ENCODE data around the gene VPS11.
A peak's percentile ranks its signal among the peaks of the same experiment; 100 is the strongest.
"Not testable (repeated sequence)": the region's sequence is repeated elsewhere in the genome, so short reads cannot be mapped to it uniquely, and the experiment has no call there.

The VPS11 gene

GRCh38 chr11:119038884-119039283, 28.7 kb upstream of the VPS11 start:
- DNase-seq (ENCODE audit: low read depth) = no peak

GRCh38 chr11:119039471-119039870, 28.1 kb upstream of the VPS11 start:
- DNase-seq (ENCODE audit: low read depth) = not testable (repeated sequence)

GRCh38 chr11:119041821-119042514, 25.6 kb upstream of the VPS11 start:
- DNase-seq (ENCODE audit: low read depth) = no peak

GRCh38 chr11:119042927-119043326, 24.7 kb upstream of the VPS11 start:
- DNase-seq (ENCODE audit: low read depth) = no peak

- DNase-seq (ENCODE audit: low read depth) = no peak
Measured at GRCh38 chr11:119044708-119045107, 22.9 kb upstream of the VPS11 start.

- DNase-seq (ENCODE audit: low read depth) = no peak
Measured at GRCh38 chr11:119046489-119046888, 21.1 kb upstream of the VPS11 start.

GRCh38 chr11:119047205-119047604, 20.4 kb upstream of the VPS11 start:
- DNase-seq (ENCODE audit: low read depth) = no peak

GRCh38 chr11:119048644-119049043, 19.0 kb upstream of the VPS11 start:
- no peak for DNase-seq (ENCODE audit: low read depth)

- DNase-seq (ENCODE audit: low read depth) = no peak
Measured at GRCh38 chr11:119049081-119049480, 18.5 kb upstream of the VPS11 start.

GRCh38 chr11:119051440-119052162, 16.0 kb upstream of the VPS11 start:
- no peak for DNase-seq (ENCODE audit: low read depth)

- no peak for DNase-seq (ENCODE audit: low read depth)
Measured at GRCh38 chr11:119052163-119052814, 15.3 kb upstream of the VPS11 start.

- DNase-seq (ENCODE audit: low read depth) = no peak
Measured at GRCh38 chr11:119054418-119054817, 13.2 kb upstream of the VPS11 start.

GRCh38 chr11:119055901-119056300, 11.7 kb upstream of the VPS11 start:
- DNase-seq (ENCODE audit: low read depth) = peak; percentile 31

GRCh38 chr11:119056421-119056999, 11.1 kb upstream of the VPS11 start:
- DNase-seq (ENCODE audit: low read depth) = no peak

- DNase-seq (ENCODE audit: low read depth) = peak; percentile 74
Measured at GRCh38 chr11:119057000-119057769, 10.4 kb upstream of the VPS11 start, which contains the start of gene HYOU1. Gene HYOU1 (minus strand): TSS chr11:119057205. CDS start chr11:119056160, 1,045 bp downstream.

GRCh38 chr11:119059128-119059527, 8.5 kb upstream of the VPS11 start:
- not testable (repeated sequence) for DNase-seq (ENCODE audit: low read depth)

GRCh38 chr11:119061256-119061655, 6.4 kb upstream of the VPS11 start:
- DNase-seq (ENCODE audit: low read depth) = no peak

GRCh38 chr11:119062779-119063178, 4.8 kb upstream of the VPS11 start:
- no peak for DNase-seq (ENCODE audit: low read depth)

GRCh38 chr11:119065369-119065768, 2.2 kb upstream of the VPS11 start:
- DNase-seq (ENCODE audit: low read depth) = no peak

- no peak for DNase-seq (ENCODE audit: low read depth)
Measured at GRCh38 chr11:119077839-119078238, 10.2 kb downstream of the VPS11 start.

GRCh38 chr11:119078675-119079420, 11.2 kb downstream of the VPS11 start:
- DNase-seq (ENCODE audit: low read depth) = no peak

Data from HS-5 (cell line).